Progenitor cell of endocrine pancreas (in vitro differentiated cells): Measurements from ENCODE around the gene TMEM269. TPM values are rescaled to one million over a fixed set of nuclear protein-coding genes. Genes with fewer than 3 reads are reported as not detected.
A peak's percentile ranks its signal among the peaks of the same experiment; 100 is the strongest.

Experiments
- DNase-seq: peaks from one replicate; pipeline ENCODE4 v3.0.0; 2021; ENCODE audit warnings: low spot score; ENCODE audit not compliant: unreplicated experiment
- H3K27ac Mint-ChIP-seq: 2 replicates; pipeline ENCODE4 v1.8.0; 2021; ENCODE audit warnings: mild to moderate bottlenecking, moderate library complexity, mixed read lengths
- H3K27me3 Mint-ChIP-seq: 2 replicates; pipeline ENCODE4 v1.8.0; 2021; ENCODE audit warnings: mixed read lengths
- H3K36me3 Mint-ChIP-seq: 2 replicates; pipeline ENCODE4 v1.8.0; 2022; ENCODE audit warnings: mixed read lengths; ENCODE audit not compliant: insufficient read depth
- H3K4me1 Mint-ChIP-seq: 2 replicates; pipeline ENCODE4 v1.8.0; 2021; ENCODE audit warnings: low read depth, mixed read lengths
- H3K4me3 Mint-ChIP-seq: 2 replicates; pipeline ENCODE4 v1.8.0; 2021; ENCODE audit warnings: low read depth, mild to moderate bottlenecking, moderate library complexity, mixed read lengths
- H3K9me3 Mint-ChIP-seq: 2 replicates; pipeline ENCODE4 v1.8.0; 2021; ENCODE audit warnings: low read depth, mixed read lengths
- CTCF ChIP-seq: fragments of 200-600 bp; sonication (generic); IDR thresholded peaks from one replicate; pipeline ENCODE4 v1.5.0; 2021; ENCODE audit warnings: antibody characterized with exemption, mild to moderate bottlenecking; ENCODE audit not compliant: unreplicated experiment
- total RNA-seq: library from RNA; stranded (reverse); gene quantifications from 2 replicates; pipeline ENCODE4 v1.2.1, GENCODE V29; 2021

TMEM269 gene
- total RNA-seq, 1 donor from 2014 or later: 0.48 TPM

DNA sequence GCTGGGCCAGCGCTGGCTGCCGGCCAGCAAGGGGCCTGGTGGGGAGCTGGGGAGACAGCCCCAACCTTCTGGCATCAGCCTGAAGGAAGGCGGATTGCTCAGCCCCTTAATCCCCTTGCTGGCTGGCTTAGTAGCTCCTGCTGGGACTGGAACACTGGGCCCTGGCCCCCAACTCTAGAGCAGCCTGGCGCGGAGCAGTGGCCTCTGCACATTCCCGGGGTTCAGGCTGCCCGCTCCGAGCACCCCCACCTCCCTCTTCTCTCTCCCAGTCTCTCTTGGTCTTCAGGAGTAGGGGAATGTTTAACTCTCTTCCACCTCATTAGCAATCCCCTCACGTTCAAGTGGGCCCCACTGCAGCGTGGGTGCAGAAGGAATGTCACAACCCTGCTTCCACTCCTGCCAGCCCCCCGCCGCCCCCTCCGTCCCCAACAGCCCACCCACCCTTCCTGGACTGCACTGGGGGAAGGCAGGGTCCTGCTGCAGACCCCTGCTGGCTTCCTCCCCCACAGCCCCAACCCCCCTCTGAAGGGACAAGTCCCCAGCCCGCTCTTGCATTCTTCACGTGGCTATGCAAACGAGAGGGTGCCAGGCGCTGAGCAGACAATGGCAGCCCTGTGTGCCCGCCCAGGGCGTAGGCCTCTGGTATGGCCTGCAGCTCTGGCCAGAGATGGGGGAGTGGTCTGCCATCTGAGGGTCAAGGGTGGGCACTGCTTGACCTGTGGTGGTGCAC lies 43.8 kb upstream of the TMEM269 start:
- peaks cover 13% of the 10 kb centered on the region for H3K4me1 Mint-ChIP-seq
- H3K27me3 Mint-ChIP-seq: no peaks in the 10 kb centered on the region
- H3K9me3 Mint-ChIP-seq: no peaks in the 10 kb centered on the region
- H3K4me3 Mint-ChIP-seq: peak overlapping the region; percentile 49
- H3K27ac Mint-ChIP-seq: no peak overlapping the region
- TF ChIP-seq CTCF: no peak
- no peaks in the 10 kb centered on the region for H3K36me3 Mint-ChIP-seq
- no peak for DNase-seq

GRCh38 chr1:42741706-42742105 lies 43.1 kb upstream of the TMEM269 start:
- Mint-ChIP-seq H3K4me1 (peaks cover 13% of the 10 kb centered on the region), H3K36me3 (no peaks in the 10 kb centered on the region), H3K27me3 (no peaks in the 10 kb centered on the region), H3K4me3 (no peak overlapping the region), H3K9me3 (no peaks in the 10 kb centered on the region), H3K27ac (no peak overlapping the region)
- no peak for DNase-seq
- TF ChIP-seq CTCF: no peak

GRCh38 chr1:42742141-42742540 lies 42.6 kb upstream of the TMEM269 start:
- no peak for TF ChIP-seq CTCF
- Mint-ChIP-seq H3K27ac (no peak overlapping the region), H3K36me3 (peaks cover 1% of the 10 kb centered on the region), H3K4me3 (no peak overlapping the region), H3K27me3 (no peaks in the 10 kb centered on the region), H3K9me3 (no peaks in the 10 kb centered on the region), H3K4me1 (peaks cover 13% of the 10 kb centered on the region)
- no peak for DNase-seq

- no peak for TF ChIP-seq CTCF
- H3K4me3 Mint-ChIP-seq: no peak overlapping the region
- H3K9me3 Mint-ChIP-seq: no peaks in the 10 kb centered on the region
- no peak for DNase-seq
- H3K27ac Mint-ChIP-seq: peak overlapping the region; percentile 14
- peaks cover 1% of the 10 kb centered on the region for H3K36me3 Mint-ChIP-seq
- H3K4me1 Mint-ChIP-seq: peaks cover 13% of the 10 kb centered on the region
- H3K27me3 Mint-ChIP-seq: no peaks in the 10 kb centered on the region
These were observed 42.0 kb upstream of the TMEM269 start for GRCh38 chr1:42742617-42743316.

DNA sequence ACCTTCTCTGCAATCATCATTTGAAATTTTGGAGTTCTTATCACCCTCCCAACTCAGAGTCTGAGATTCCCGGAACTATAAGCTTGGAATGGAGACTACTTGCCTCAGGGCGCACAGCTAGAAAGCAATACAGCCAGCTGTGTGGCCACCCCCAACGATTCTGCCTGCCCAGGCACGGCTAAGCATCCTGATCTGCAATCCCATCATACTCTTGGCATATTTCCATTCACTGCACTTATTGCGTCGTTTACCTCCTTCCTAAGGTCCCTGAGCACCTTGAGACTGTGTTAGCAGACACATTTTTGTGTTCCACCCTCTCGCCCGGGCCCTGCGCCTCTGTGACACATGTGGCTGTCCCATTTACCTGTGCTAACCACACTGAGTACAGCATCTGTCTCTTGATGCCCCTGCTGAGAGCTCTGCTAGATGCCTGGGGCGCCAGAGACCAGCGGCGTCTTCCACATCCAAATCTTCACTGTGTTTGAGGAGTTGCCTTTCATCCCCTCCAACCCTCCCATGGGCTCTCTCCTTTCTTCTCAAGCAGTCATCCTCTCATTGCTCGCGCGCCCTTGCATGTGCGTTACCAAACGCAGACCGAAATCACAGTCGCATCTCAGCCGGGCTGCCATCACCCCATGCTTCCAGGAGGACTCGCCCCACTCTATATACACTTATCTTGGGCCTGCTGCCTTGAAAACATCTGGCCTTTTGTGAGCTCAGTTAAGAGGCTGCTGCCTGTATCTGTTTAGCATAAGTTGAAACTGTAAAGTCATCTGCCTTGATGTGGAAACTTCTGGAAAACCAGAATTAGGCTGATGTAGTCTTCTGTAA lies 41.3 kb upstream of the TMEM269 start:
- no peaks in the 10 kb centered on the region for H3K27me3 Mint-ChIP-seq
- H3K9me3 Mint-ChIP-seq: no peaks in the 10 kb centered on the region

More for the DNA sequence above, 41.3 kb upstream of the TMEM269 start:
- peaks cover 1% of the 10 kb centered on the region for H3K36me3 Mint-ChIP-seq
- H3K4me1 Mint-ChIP-seq: peaks cover 13% of the 10 kb centered on the region
- H3K4me3 Mint-ChIP-seq: no peak overlapping the region
- no peak for TF ChIP-seq CTCF
- DNase-seq: no peak
- no peak overlapping the region for H3K27ac Mint-ChIP-seq
